Measurements from ENCODE around the gene TOMM70. TPM values are rescaled to one million over a fixed set of nuclear protein-coding genes. Genes with fewer than 3 reads are reported as not detected.
A peak's percentile ranks its signal among the peaks of the same experiment; 100 is the strongest.

TOMM70 gene
- total RNA-seq, 4 donors from 2014 or later: 51.9 to 58.0 (median 53.5) TPM

- WGBS, 2 donors: 36 to 54% methylated on average over 9 of the region's 9 CpGs
- peak overlapping the region in 1 of 3 donors; percentile 80 for H3K27ac ChIP-seq
- peak overlapping the region in 2 of 3 donors; percentile 65 to 76 for H3K4me3 ChIP-seq (replicated peaks in 1 of 3)
- no peak for TF ChIP-seq CTCF (IDR thresholded peaks at IDR 0.05)
- no peak for TF ChIP-seq POLR2A (IDR thresholded peaks at IDR 0.05)
- intact Hi-C loops (cut with DNase I): no loop called here
- no peak for DNase-seq
- no peaks in the 10 kb centered on the region for H3K36me3 ChIP-seq
- peaks cover 6 to 20% of the 10 kb centered on the region in 2 donors for H3K4me1 ChIP-seq
- no peaks in the 10 kb centered on the region for H3K9me3 ChIP-seq
- no peaks in the 10 kb centered on the region for H3K27me3 ChIP-seq
Observed at GRCh38 chr3:100399341-100400071, 1.4 kb downstream of the TOMM70 start.

- no peaks in the 10 kb centered on the region for H3K27me3 ChIP-seq
- peaks cover 8 to 17% of the 10 kb centered on the region in 2 donors for H3K4me1 ChIP-seq
- 65 to 85% methylated on average over 2 of the region's 2 CpGs for WGBS, 2 donors
- no peak overlapping the region for H3K4me3 ChIP-seq (replicated peaks in 1 of 3)
- no peak for DNase-seq
- intact Hi-C loops (cut with DNase I): no loop called here
- no peaks in the 10 kb centered on the region for H3K9me3 ChIP-seq
- no peaks in the 10 kb centered on the region for H3K36me3 ChIP-seq
- TF ChIP-seq CTCF (IDR thresholded peaks at IDR 0.05) (no peak), POLR2A (IDR thresholded peaks at IDR 0.05) (no peak)
- no peak overlapping the region for H3K27ac ChIP-seq
Observed at GRCh38 chr3:100396967-100397366, 3.9 kb downstream of the TOMM70 start.

GRCh38 chr3:100395679-100396431 lies 5.0 kb downstream of the TOMM70 start:
- H3K27ac ChIP-seq: no peak overlapping the region
- no peak for DNase-seq
- no peaks in the 10 kb centered on the region for H3K9me3 ChIP-seq
- 68 to 77% methylated on average over 2 of the region's 2 CpGs for WGBS, 2 donors
- TF ChIP-seq CTCF (IDR thresholded peaks at IDR 0.05): no peak
- TF ChIP-seq POLR2A (IDR thresholded peaks at IDR 0.05): no peak
- no peaks in the 10 kb centered on the region for H3K27me3 ChIP-seq
- intact Hi-C loops (cut with DNase I): no loop called here
- no peaks in the 10 kb centered on the region for H3K36me3 ChIP-seq
- no peak overlapping the region for H3K4me3 ChIP-seq (replicated peaks in 1 of 3)
- H3K4me1 ChIP-seq: peaks cover 11 to 22% of the 10 kb centered on the region in 2 donors

- WGBS, 2 donors: 98% methylated on average over 1 of the region's 1 CpG
- no peaks in the 10 kb centered on the region for H3K9me3 ChIP-seq
- DNase-seq: no peak
- intact Hi-C loops (cut with DNase I): no loop called here
- peaks cover 0 to 2% of the 10 kb centered on the region in 2 donors for H3K36me3 ChIP-seq
- H3K27ac ChIP-seq: no peak overlapping the region
- peaks cover 30 to 39% of the 10 kb centered on the region in 2 donors for H3K4me1 ChIP-seq
- TF ChIP-seq CTCF (IDR thresholded peaks at IDR 0.05) (no peak), POLR2A (IDR thresholded peaks at IDR 0.05) (no peak)
- H3K4me3 ChIP-seq (replicated peaks in 1 of 3): no peak overlapping the region
- H3K27me3 ChIP-seq: no peaks in the 10 kb centered on the region
Observed at GRCh38 chr3:100389025-100389424, 11.9 kb downstream of the TOMM70 start.

Measured in thyroid gland (tissue), 4 donors.